VCaP (cell line): ENCODE measurements around the gene BICDL1.

Experiments used
- H3K27ac ChIP-seq: fragments of 450-650 bp; 2 replicates; pipeline ENCODE4 v1.5.1; 2017
- TF ChIP-seq, protein P1 (sequence below): fragments of 450-650 bp; conservative IDR thresholded peaks from 2 replicates; pipeline ENCODE4 v1.5.1; 2017; ENCODE audit warnings: mild to moderate bottlenecking, moderate library complexity

The BICDL1 gene

DNA sequence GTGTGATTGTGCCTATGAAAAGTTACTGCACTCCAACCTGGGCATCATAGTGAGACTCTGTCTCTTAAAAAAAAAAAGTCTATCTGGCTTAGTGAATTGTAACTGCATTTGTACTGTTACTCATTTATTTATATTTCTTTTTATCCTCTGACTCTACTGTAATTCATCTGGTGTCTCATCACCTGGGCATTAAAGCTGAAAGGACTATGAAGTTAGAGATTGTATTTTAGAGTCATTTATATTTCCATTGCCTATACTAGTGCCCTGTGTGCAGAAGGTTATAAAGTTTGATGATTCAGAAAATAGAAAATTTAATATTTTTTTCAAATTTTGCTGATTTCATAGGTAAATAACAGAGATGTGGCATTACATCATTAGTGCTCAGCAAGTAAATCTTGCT is 30.2 kb downstream of the BICDL1 start:
- H3K27ac ChIP-seq: no peak overlapping the region
- TF ChIP-seq, protein P1, sequence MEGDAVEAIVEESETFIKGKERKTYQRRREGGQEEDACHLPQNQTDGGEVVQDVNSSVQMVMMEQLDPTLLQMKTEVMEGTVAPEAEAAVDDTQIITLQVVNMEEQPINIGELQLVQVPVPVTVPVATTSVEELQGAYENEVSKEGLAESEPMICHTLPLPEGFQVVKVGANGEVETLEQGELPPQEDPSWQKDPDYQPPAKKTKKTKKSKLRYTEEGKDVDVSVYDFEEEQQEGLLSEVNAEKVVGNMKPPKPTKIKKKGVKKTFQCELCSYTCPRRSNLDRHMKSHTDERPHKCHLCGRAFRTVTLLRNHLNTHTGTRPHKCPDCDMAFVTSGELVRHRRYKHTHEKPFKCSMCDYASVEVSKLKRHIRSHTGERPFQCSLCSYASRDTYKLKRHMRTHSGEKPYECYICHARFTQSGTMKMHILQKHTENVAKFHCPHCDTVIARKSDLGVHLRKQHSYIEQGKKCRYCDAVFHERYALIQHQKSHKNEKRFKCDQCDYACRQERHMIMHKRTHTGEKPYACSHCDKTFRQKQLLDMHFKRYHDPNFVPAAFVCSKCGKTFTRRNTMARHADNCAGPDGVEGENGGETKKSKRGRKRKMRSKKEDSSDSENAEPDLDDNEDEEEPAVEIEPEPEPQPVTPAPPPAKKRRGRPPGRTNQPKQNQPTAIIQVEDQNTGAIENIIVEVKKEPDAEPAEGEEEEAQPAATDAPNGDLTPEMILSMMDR: no peak

DNA sequence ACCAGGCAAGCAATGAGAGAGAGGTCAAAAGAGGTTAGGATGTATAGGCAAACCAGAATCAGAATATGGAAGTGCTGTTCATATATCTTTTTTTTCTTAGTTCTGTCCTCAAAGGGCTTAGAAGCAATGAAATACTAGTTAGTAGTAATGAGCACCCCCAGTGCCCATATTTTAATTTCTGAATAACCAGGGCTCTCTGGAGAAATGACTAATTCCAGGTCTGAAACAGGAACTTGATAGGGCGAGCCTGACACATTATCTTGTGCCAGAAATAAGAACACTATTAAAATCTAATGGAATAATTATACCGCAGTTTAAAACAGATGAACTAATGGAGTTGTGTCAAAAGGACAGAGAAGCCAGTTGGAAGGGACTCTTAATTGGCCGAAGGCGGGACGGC is 30.9 kb downstream of the BICDL1 start:
- TF ChIP-seq, protein P1: no peak
- H3K27ac ChIP-seq: no peak overlapping the region

GRCh38 chr12:120024193-120024592 is 35.2 kb downstream of the BICDL1 start:
- no peak overlapping the region for H3K27ac ChIP-seq
- TF ChIP-seq, protein P1: no peak

GRCh38 chr12:120025640-120026039 is 36.6 kb downstream of the BICDL1 start:
- TF ChIP-seq, protein P1: no peak

DNA sequence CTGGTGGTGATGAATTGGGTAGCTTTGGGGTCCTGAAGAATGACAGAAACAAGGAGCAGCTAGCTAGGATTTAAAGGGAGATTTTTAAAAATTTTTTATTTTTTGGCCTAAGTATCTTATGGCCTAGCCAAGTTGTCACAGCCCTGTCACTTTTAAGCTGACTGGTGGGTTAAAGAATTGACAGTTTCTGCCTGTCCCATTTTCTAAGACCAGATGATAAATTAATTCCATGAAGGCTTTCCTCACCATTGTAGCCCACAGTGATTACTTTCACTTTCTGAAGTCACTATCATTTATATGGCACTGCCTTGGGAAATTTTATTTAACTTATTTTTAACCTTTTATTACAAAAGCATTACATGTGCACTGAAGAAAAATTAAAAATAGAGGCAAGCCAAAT is 43.2 kb downstream of the BICDL1 start:
- no peak overlapping the region for H3K27ac ChIP-seq
- TF ChIP-seq, protein P1: no peak

More at GRCh38 chr12:120025640-120026039, 36.6 kb downstream of the BICDL1 start:
- no peak overlapping the region for H3K27ac ChIP-seq

GRCh38 chr12:120037851-120038250 is 48.8 kb downstream of the BICDL1 start:
- no peak overlapping the region for H3K27ac ChIP-seq

DNA sequence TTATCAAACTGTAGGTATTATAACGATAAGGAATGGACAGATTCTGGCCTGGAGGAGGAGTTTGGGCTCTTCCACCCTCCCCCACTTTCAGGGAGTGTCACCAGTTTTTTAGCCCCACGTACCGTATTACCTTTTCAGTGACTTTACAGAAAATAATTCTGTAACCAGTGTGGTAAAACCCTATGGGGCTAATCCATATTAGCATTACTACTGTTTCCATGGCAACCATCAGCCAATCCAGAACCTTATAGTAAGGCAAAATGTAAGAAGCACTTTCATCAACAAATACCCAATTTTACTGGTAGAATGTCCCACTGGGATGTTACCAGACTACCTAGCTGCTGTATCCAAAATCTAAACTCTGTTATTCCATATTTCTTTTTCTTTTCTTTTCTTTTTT is 50.7 kb downstream of the BICDL1 start:
- TF ChIP-seq, protein P1: no peak
- no peak overlapping the region for H3K27ac ChIP-seq

More at GRCh38 chr12:120037851-120038250, 48.8 kb downstream of the BICDL1 start:
- TF ChIP-seq, protein P1: no peak
